ENCODE results near the gene NUDT2. TPM values are rescaled to one million over a fixed set of nuclear protein-coding genes. Genes with fewer than 3 reads are reported as not detected.

The NUDT2 gene
- total RNA-seq, 2 donors from 2014 or later: 20.6 to 29.4 TPM

- peak; percentile 20 for DNase-seq
- peaks cover 49% of the 10 kb centered on the region for H3K27me3 Mint-ChIP-seq (ENCODE audit: insufficient read depth)
These were observed 57.3 kb downstream of the NUDT2 start for GRCh38 chr9:34386656-34387055.

GRCh38 chr9:34387239-34387638 lies 57.9 kb downstream of the NUDT2 start:
- Histone ChIP-seq H3K4me1 (ENCODE audit: control insufficient read depth, insufficient read depth, low read length) (no peaks in the 10 kb centered on the region), H3K4me3 (ENCODE audit: low read length) (no peak overlapping the region), H3K9ac (ENCODE audit: extremely low read depth, low read length, poor library complexity, severe bottlenecking) (no peak overlapping the region), H3K9me3 (ENCODE audit: control insufficient read depth, low read length) (no peaks in the 10 kb centered on the region), H3K36me3 (ENCODE audit: control insufficient read depth, insufficient read depth, low read length) (no peaks in the 10 kb centered on the region), H3K27me3 (ENCODE audit: control insufficient read depth, insufficient read depth, low read length, poor library complexity, severe bottlenecking) (peaks cover 36% of the 10 kb centered on the region), H3K27ac (ENCODE audit: low read depth, low read length) (no peak overlapping the region)
- Mint-ChIP-seq H3K27ac (no peak overlapping the region), H3K27me3 (ENCODE audit: insufficient read depth) (peaks cover 47% of the 10 kb centered on the region), H3K4me3 (no peak overlapping the region), H3K9me3 (no peaks in the 10 kb centered on the region), H3K4me1 (no peaks in the 10 kb centered on the region), H3K36me3 (ENCODE audit: low read depth) (no peaks in the 10 kb centered on the region)
- WGBS, 2 experiments (ENCODE audit: insufficient coverage in 1 of 2, insufficient read length in 1 of 2): 82 to 94% methylated on average over 2 to 4 of the region's 4 CpGs
- DNase-seq: no peak
- TF ChIP-seq, protein P1, sequence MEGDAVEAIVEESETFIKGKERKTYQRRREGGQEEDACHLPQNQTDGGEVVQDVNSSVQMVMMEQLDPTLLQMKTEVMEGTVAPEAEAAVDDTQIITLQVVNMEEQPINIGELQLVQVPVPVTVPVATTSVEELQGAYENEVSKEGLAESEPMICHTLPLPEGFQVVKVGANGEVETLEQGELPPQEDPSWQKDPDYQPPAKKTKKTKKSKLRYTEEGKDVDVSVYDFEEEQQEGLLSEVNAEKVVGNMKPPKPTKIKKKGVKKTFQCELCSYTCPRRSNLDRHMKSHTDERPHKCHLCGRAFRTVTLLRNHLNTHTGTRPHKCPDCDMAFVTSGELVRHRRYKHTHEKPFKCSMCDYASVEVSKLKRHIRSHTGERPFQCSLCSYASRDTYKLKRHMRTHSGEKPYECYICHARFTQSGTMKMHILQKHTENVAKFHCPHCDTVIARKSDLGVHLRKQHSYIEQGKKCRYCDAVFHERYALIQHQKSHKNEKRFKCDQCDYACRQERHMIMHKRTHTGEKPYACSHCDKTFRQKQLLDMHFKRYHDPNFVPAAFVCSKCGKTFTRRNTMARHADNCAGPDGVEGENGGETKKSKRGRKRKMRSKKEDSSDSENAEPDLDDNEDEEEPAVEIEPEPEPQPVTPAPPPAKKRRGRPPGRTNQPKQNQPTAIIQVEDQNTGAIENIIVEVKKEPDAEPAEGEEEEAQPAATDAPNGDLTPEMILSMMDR (conservative IDR thresholded peaks at IDR 0.05): no peak

More at GRCh38 chr9:34386656-34387055, 57.3 kb downstream of the NUDT2 start:
- WGBS, 2 experiments (ENCODE audit: insufficient coverage in 1 of 2, insufficient read length in 1 of 2): 90 to 93% methylated on average over 2 to 3 of the region's 3 CpGs
- Histone ChIP-seq H3K27me3 (ENCODE audit: control insufficient read depth, insufficient read depth, low read length, poor library complexity, severe bottlenecking) (peaks cover 37% of the 10 kb centered on the region), H3K27ac (ENCODE audit: low read depth, low read length) (no peak overlapping the region), H3K9me3 (ENCODE audit: control insufficient read depth, low read length) (no peaks in the 10 kb centered on the region), H3K36me3 (ENCODE audit: control insufficient read depth, insufficient read depth, low read length) (no peaks in the 10 kb centered on the region), H3K9ac (ENCODE audit: extremely low read depth, low read length, poor library complexity, severe bottlenecking) (no peak overlapping the region), H3K4me3 (ENCODE audit: low read length) (no peak overlapping the region), H3K4me1 (ENCODE audit: control insufficient read depth, insufficient read depth, low read length) (no peaks in the 10 kb centered on the region)
- Mint-ChIP-seq H3K27ac (no peak overlapping the region), H3K9me3 (no peaks in the 10 kb centered on the region), H3K4me1 (no peaks in the 10 kb centered on the region), H3K4me3 (no peak overlapping the region), H3K36me3 (ENCODE audit: low read depth) (no peaks in the 10 kb centered on the region)
- TF ChIP-seq, protein P1 (conservative IDR thresholded peaks at IDR 0.05): no peak

DNA sequence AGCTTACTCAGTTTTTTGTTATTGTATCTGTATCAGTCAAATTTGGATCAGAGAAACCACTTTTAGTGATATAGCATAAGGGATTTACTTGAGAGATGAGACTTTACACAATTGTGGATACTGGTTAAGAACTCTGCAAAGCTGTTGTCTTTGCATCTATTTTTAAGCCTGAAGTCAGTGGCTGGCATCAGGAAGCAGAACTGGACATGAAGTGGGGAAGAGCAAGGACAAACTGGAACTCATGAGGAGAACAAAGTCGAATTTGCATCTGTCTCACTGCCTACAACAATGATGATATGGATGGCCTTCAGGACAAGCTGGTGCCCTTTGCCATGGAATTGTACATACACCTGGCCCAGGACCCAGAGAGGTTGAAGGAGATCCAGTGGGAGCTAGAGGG lies 63.1 kb downstream of the NUDT2 start:
- TF ChIP-seq, protein P1 (conservative IDR thresholded peaks at IDR 0.05): no peak
- Histone ChIP-seq H3K27me3 (ENCODE audit: control insufficient read depth, insufficient read depth, low read length, poor library complexity, severe bottlenecking) (peaks cover 18% of the 10 kb centered on the region), H3K27ac (ENCODE audit: low read depth, low read length) (no peak overlapping the region), H3K36me3 (ENCODE audit: control insufficient read depth, insufficient read depth, low read length) (no peaks in the 10 kb centered on the region), H3K4me3 (ENCODE audit: low read length) (no peak overlapping the region), H3K9me3 (ENCODE audit: control insufficient read depth, low read length) (no peaks in the 10 kb centered on the region), H3K4me1 (ENCODE audit: control insufficient read depth, insufficient read depth, low read length) (no peaks in the 10 kb centered on the region), H3K9ac (ENCODE audit: extremely low read depth, low read length, poor library complexity, severe bottlenecking) (no peak overlapping the region)
- H3K9me3 Mint-ChIP-seq: no peaks in the 10 kb centered on the region
- DNase-seq: no peak
- no peak overlapping the region for H3K4me3 Mint-ChIP-seq
- no peak overlapping the region for H3K27ac Mint-ChIP-seq
- 67 to 77% methylated on average over 1 of the region's 1 CpG for WGBS, 2 experiments (ENCODE audit: insufficient coverage in 1 of 2, insufficient read length in 1 of 2)
- H3K4me1 Mint-ChIP-seq: no peaks in the 10 kb centered on the region
- no peaks in the 10 kb centered on the region for H3K36me3 Mint-ChIP-seq (ENCODE audit: low read depth)
- H3K27me3 Mint-ChIP-seq (ENCODE audit: insufficient read depth): peaks cover 24% of the 10 kb centered on the region

Other genes starting within 250 kb of the NUDT2 start
- gene DCAF12, start 202.9 kb upstream of the NUDT2 start, total RNA-seq: 10 to 100 TPM; 35.0 to 37.0 TPM
- 10 to 100 TPM; 36.4 to 39.8 TPM for gene UBAP1, start 150.5 kb upstream of the NUDT2 start, total RNA-seq
- gene KIF24, start 301 bp upstream of the NUDT2 start, total RNA-seq: 10 to 100 TPM in 1 of 2 donors, 1 to 10 TPM in 1; 7.7 to 10.6 TPM
- 10 to 100 TPM; 56.7 to 58.8 TPM for gene MYORG, start 47.3 kb downstream of the NUDT2 start, total RNA-seq
- 10 to 100 TPM; 17.1 to 19.6 TPM for gene FAM219A, start 129.0 kb downstream of the NUDT2 start, total RNA-seq
- gene DNAI1, start 129.2 kb downstream of the NUDT2 start, total RNA-seq: 1 to 10 TPM; 2.5 to 4.1 TPM
- gene ENHO, start 193.4 kb downstream of the NUDT2 start, total RNA-seq: 10 to 100 TPM in 1 of 2 donors, 1 to 10 TPM in 1; 7.1 to 14.5 TPM

Data from endodermal cell (in vitro differentiated cells).